Neural cell (in vitro differentiated cells): ENCODE results near the gene CFAP52. TPM values are rescaled to one million over a fixed set of nuclear protein-coding genes. Genes with fewer than 3 reads are reported as not detected.
A peak's percentile ranks its signal among the peaks of the same experiment; 100 is the strongest.

Source experiments
- H2AFZ ChIP-seq: fragments of 200-600, 300-800 bp; sonication (generic), shearing (Covaris generic); 2 replicates; pipeline ENCODE4 v1.6.0; 2014; ENCODE audit warnings: low read depth, mild to moderate bottlenecking, antibody characterized with exemption, low read length, moderate library complexity
- H3F3A ChIP-seq: fragments of 200-600 bp; shearing (Covaris generic); 2 replicates; pipeline ENCODE4 v1.6.1; 2016; ENCODE audit warnings: mild to moderate bottlenecking, moderate library complexity, mixed read lengths, antibody characterized with exemption, low read length; ENCODE audit not compliant: insufficient read depth, poor library complexity, severe bottlenecking
- H3K27ac ChIP-seq: fragments of 200-600, 300-800 bp; sonication (generic), shearing (Covaris generic); 2 replicates; pipeline ENCODE4 v1.5.1; 2014; ENCODE audit warnings: mild to moderate bottlenecking, low read length, moderate library complexity
- H3K27me3 ChIP-seq: fragments of 300-800, 200-600 bp; sonication (generic), shearing (Covaris generic); 2 replicates; pipeline ENCODE4 v1.6.0; 2014; ENCODE audit warnings: mild to moderate bottlenecking, low read depth, low read length, moderate library complexity; ENCODE audit not compliant: insufficient read depth
- H3K36me3 ChIP-seq: fragments of 300-800, 200-600 bp; sonication (generic), shearing (Covaris generic); 2 replicates; pipeline ENCODE4 v1.5.1; 2014; ENCODE audit warnings: mild to moderate bottlenecking, antibody characterized with exemption, low read length, moderate library complexity; ENCODE audit not compliant: insufficient read depth
- H3K4me2 ChIP-seq: fragments of 300-800, 200-600 bp; sonication (generic), shearing (Covaris generic); 2 replicates; pipeline ENCODE4 v1.6.0; 2014; ENCODE audit warnings: mild to moderate bottlenecking, low read length
- H3K4me3 ChIP-seq: fragments of 300-800, 200-600 bp; sonication (generic), shearing (Covaris generic); 2 replicates; pipeline ENCODE4 v1.5.1; 2014; ENCODE audit warnings: mild to moderate bottlenecking, low read length, moderate library complexity
- H3K79me2 ChIP-seq: fragments of 200-600 bp; shearing (Covaris generic); replicated peaks from 2 replicates; pipeline ENCODE4 v1.6.0; 2014; ENCODE audit warnings: mild to moderate bottlenecking, low read length, moderate library complexity; ENCODE audit not compliant: insufficient read depth
- H3K9ac ChIP-seq: fragments of 300-800, 200-600 bp; sonication (generic), shearing (Covaris generic); 2 replicates; pipeline ENCODE4 v1.6.1; 2016; ENCODE audit warnings: mild to moderate bottlenecking, low read length, mixed read lengths
- H3K9me2 ChIP-seq: fragments of 200-600 bp; shearing (Covaris generic); 2 replicates; pipeline ENCODE4 v1.6.1; 2016; ENCODE audit warnings: mild to moderate bottlenecking, low read length, mixed read lengths; ENCODE audit not compliant: insufficient read depth
- H3K9me3 ChIP-seq: fragments of 200-600, 300-800 bp; sonication (generic), shearing (Covaris generic); 2 replicates; pipeline ENCODE4 v1.6.1; 2016; ENCODE audit warnings: mild to moderate bottlenecking, mixed run types, low read length, moderate library complexity, mixed read lengths
- H4K20me1 ChIP-seq: fragments of 200-600 bp; shearing (Covaris generic); 2 replicates; pipeline ENCODE4 v1.6.1; 2016; ENCODE audit warnings: mild to moderate bottlenecking, mixed run types; ENCODE audit not compliant: insufficient read depth
- EP300 ChIP-seq: fragments of 450-650 bp; conservative IDR thresholded peaks from 2 replicates; pipeline ENCODE4 v1.6.1; 2014; ENCODE audit warnings: antibody characterized with exemption, mild to moderate bottlenecking, moderate library complexity; ENCODE audit not compliant: poor library complexity, severe bottlenecking
- EZH2 ChIP-seq: fragments of 200-600, 300-800 bp; shearing (Covaris generic), sonication (generic); IDR thresholded peaks from 2 replicates; pipeline ENCODE4 v1.6.1; 2014; ENCODE audit warnings: antibody characterized with exemption, low read length, borderline replicate concordance, mild to moderate bottlenecking; ENCODE audit not compliant: insufficient read depth, poor library complexity, severe bottlenecking
- MXI1 ChIP-seq: fragments of 450-650 bp; conservative IDR thresholded peaks from 2 replicates; pipeline ENCODE4 v1.6.1; 2014; ENCODE audit warnings: antibody characterized with exemption, mild to moderate bottlenecking; ENCODE audit not compliant: poor library complexity, severe bottlenecking
- POLR2AphosphoS5 ChIP-seq: IDR thresholded peaks from 2 replicates; pipeline ENCODE4 v1.6.1; 2012
- RAD21 ChIP-seq: fragments of 450-650 bp; conservative IDR thresholded peaks from 2 replicates; pipeline ENCODE4 v1.6.1; 2014; ENCODE audit warnings: antibody characterized with exemption, mild to moderate bottlenecking, moderate library complexity
- SMC3 ChIP-seq: fragments of 450-650 bp; conservative IDR thresholded peaks from 2 replicates; pipeline ENCODE4 v1.6.1; 2014; ENCODE audit warnings: antibody characterized with exemption, mild to moderate bottlenecking, moderate library complexity; ENCODE audit not compliant: poor library complexity
- TAF1 ChIP-seq: IDR thresholded peaks from 2 replicates; pipeline ENCODE4 v1.6.1; 2012; ENCODE audit warnings: low read depth
- polyA plus RNA-seq: library from polyadenylated mRNA; depleted of rRNA; stranded (reverse); fragments of >200 nt; gene quantifications from 2 replicates; pipeline ENCODE4 v1.2.3, GENCODE V29; 2014
- TF ChIP-seq, protein P1 (sequence below): fragments of 450-650 bp; IDR thresholded peaks from 2 replicates; pipeline ENCODE4 v1.5.1; 2014; ENCODE audit warnings: antibody characterized with exemption, mild to moderate bottlenecking, moderate library complexity; ENCODE audit not compliant: poor library complexity, severe bottlenecking
- TF ChIP-seq, protein P2 (sequence below): IDR thresholded peaks from 2 replicates; pipeline ENCODE4 v1.6.1; 2012; ENCODE audit warnings: borderline replicate concordance

The CFAP52 gene
- polyA plus RNA-seq, 1 donor from 2014 or later: 1.9 TPM

DNA sequence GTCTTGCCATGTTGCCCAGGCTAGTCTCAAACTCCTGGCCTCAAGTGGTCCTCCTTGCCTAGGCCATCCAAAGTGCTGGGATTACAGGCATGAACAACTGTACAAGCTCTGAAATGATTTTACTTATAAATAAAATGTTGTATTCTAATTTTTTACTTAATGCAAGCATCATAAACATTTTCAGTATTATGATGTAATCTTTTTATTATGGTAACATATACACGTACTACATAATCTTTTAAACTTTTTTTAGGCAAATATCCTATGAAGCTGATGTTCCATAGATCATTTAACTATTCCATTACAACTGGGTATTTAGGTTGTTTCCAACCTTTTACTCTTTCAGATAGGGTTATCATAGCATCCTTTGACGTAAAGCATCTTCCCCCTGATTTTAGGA is 35.1 kb downstream of the CFAP52 start:
- H3K9me3 ChIP-seq: no peaks in the 10 kb centered on the region
- no peaks in the 10 kb centered on the region for H3K36me3 ChIP-seq
- H3K9me2 ChIP-seq: no peaks in the 10 kb centered on the region
- H3K4me2 ChIP-seq: no peak overlapping the region
- no peak overlapping the region for H3K4me3 ChIP-seq
- no peaks in the 10 kb centered on the region for H3K79me2 ChIP-seq
- TF ChIP-seq MXI1: no peak
- no peak for TF ChIP-seq TAF1
- no peak for TF ChIP-seq POLR2AphosphoS5
- no peak for TF ChIP-seq SMC3
- TF ChIP-seq, protein P1, sequence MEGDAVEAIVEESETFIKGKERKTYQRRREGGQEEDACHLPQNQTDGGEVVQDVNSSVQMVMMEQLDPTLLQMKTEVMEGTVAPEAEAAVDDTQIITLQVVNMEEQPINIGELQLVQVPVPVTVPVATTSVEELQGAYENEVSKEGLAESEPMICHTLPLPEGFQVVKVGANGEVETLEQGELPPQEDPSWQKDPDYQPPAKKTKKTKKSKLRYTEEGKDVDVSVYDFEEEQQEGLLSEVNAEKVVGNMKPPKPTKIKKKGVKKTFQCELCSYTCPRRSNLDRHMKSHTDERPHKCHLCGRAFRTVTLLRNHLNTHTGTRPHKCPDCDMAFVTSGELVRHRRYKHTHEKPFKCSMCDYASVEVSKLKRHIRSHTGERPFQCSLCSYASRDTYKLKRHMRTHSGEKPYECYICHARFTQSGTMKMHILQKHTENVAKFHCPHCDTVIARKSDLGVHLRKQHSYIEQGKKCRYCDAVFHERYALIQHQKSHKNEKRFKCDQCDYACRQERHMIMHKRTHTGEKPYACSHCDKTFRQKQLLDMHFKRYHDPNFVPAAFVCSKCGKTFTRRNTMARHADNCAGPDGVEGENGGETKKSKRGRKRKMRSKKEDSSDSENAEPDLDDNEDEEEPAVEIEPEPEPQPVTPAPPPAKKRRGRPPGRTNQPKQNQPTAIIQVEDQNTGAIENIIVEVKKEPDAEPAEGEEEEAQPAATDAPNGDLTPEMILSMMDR: no peak
- TF ChIP-seq EP300: no peak
- TF ChIP-seq RAD21: no peak
- TF ChIP-seq, protein P2, sequence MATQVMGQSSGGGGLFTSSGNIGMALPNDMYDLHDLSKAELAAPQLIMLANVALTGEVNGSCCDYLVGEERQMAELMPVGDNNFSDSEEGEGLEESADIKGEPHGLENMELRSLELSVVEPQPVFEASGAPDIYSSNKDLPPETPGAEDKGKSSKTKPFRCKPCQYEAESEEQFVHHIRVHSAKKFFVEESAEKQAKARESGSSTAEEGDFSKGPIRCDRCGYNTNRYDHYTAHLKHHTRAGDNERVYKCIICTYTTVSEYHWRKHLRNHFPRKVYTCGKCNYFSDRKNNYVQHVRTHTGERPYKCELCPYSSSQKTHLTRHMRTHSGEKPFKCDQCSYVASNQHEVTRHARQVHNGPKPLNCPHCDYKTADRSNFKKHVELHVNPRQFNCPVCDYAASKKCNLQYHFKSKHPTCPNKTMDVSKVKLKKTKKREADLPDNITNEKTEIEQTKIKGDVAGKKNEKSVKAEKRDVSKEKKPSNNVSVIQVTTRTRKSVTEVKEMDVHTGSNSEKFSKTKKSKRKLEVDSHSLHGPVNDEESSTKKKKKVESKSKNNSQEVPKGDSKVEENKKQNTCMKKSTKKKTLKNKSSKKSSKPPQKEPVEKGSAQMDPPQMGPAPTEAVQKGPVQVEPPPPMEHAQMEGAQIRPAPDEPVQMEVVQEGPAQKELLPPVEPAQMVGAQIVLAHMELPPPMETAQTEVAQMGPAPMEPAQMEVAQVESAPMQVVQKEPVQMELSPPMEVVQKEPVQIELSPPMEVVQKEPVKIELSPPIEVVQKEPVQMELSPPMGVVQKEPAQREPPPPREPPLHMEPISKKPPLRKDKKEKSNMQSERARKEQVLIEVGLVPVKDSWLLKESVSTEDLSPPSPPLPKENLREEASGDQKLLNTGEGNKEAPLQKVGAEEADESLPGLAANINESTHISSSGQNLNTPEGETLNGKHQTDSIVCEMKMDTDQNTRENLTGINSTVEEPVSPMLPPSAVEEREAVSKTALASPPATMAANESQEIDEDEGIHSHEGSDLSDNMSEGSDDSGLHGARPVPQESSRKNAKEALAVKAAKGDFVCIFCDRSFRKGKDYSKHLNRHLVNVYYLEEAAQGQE: no peak
- TF ChIP-seq EZH2: no peak
- H3F3A ChIP-seq: no peaks in the 10 kb centered on the region
- H3K27ac ChIP-seq: no peak overlapping the region
- H3K9ac ChIP-seq: no peak overlapping the region
- H4K20me1 ChIP-seq: no peaks in the 10 kb centered on the region
- no peaks in the 10 kb centered on the region for H3K27me3 ChIP-seq
- H2AFZ ChIP-seq: no peak overlapping the region

DNA sequence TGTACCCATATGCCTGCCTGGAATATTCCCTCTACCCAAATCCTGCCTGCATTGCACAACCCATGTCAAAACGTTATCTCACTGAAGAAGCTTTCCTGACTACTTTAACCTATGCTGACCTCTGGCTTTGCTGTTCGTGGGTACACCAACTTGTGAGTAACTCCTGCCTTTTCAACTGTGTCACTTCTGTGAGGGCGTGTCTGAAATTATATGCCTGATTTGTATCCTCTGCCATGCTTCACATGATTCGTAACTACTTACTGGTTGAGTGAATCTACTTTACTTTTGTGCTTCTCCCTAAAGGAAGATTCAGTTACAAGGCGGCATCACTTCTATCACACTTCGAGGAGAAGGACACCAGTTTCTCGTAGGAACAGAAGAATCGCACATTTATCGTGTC is 35.6 kb downstream of the CFAP52 start:
- Histone ChIP-seq H3K9ac (no peak overlapping the region), H3K27ac (no peak overlapping the region), H3K9me3 (no peaks in the 10 kb centered on the region), H2AFZ (no peak overlapping the region), H3F3A (no peaks in the 10 kb centered on the region), H3K4me2 (no peak overlapping the region), H3K36me3 (no peaks in the 10 kb centered on the region), H3K9me2 (no peaks in the 10 kb centered on the region), H4K20me1 (no peaks in the 10 kb centered on the region), H3K4me3 (no peak overlapping the region), H3K79me2 (no peaks in the 10 kb centered on the region), H3K27me3 (no peaks in the 10 kb centered on the region)
- TF ChIP-seq POLR2AphosphoS5: no peak
- TF ChIP-seq EP300: peak; percentile 73
- TF ChIP-seq TAF1: no peak

DNA sequence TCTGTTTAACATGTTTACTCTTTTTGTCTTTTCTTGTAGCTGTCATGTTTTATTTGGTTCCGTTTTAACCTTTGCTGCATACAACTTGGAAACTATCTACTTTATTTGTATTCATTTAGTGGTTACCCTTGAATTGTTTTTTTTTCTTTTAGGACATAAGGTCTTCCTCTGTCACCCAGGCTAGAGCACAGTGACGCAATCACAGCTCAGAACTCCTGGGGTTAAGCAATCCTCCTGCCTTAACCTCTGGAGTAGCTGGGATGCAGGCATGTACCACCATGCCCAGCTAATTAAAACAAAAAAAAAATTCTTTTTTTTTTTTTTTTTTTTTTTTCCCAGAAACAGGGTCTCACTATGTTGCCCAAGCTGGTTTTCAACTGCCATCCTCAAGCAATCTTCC is 39.0 kb downstream of the CFAP52 start:
- H3K4me3 ChIP-seq: no peak overlapping the region

More for the DNA sequence above, 39.0 kb downstream of the CFAP52 start:
- no peaks in the 10 kb centered on the region for H3K36me3 ChIP-seq
- H3K9me2 ChIP-seq: no peaks in the 10 kb centered on the region
- TF ChIP-seq, protein P1: no peak
- H3K4me2 ChIP-seq: no peak overlapping the region
- no peak overlapping the region for H2AFZ ChIP-seq
- H3K79me2 ChIP-seq: no peaks in the 10 kb centered on the region
- no peaks in the 10 kb centered on the region for H3F3A ChIP-seq
- H4K20me1 ChIP-seq: no peaks in the 10 kb centered on the region
- H3K27ac ChIP-seq: no peak overlapping the region
- H3K9me3 ChIP-seq: no peaks in the 10 kb centered on the region
- H3K27me3 ChIP-seq: no peaks in the 10 kb centered on the region
- H3K9ac ChIP-seq: no peak overlapping the region
